H1 (cell line): ENCODE data around the gene LIN28B. TPM values are rescaled to one million over a fixed set of nuclear protein-coding genes. Genes with fewer than 3 reads are reported as not detected.
A peak's percentile ranks its signal among the peaks of the same experiment; 100 is the strongest.

ENCODE experiments used
- CTCF ChIA-PET: fragments of 300-600 bp; sonication (Branson Sonifier 250); formaldehyde crosslinking; loops from one replicate; lab custom pipeline; 2021; ENCODE audit not compliant: partially characterized antibody; lab: Charles Lee
- POLR2A ChIA-PET: fragments of 300-600 bp; sonication (Branson Sonifier 250); formaldehyde crosslinking; loops from one replicate; lab custom pipeline; 2021; ENCODE audit warnings: inconsistent platforms; ENCODE audit not compliant: partially characterized antibody; lab: Charles Lee
- DNase-seq, 2 experiments: peaks; one replicate each; pipeline versions ENCODE4 v3.0.0 to v3.0.0-alpha.2; 2010 to 2022; ENCODE audit warnings: low spot score in 2 of 2, low read depth in 1 of 2, mixed read lengths in 1 of 2
- FAIRE-seq: peaks from 2 replicates; lab custom pipeline; 2011; peaks lifted over from hg19 to GRCh38; lab: Jason Lieb, UNC
- H2AFZ ChIP-seq: 2 replicates; pipeline ENCODE4 v1.8.1; 2012; ENCODE audit warnings: low read length, inconsistent platforms
- H2AK5ac ChIP-seq: 2 replicates; pipeline ENCODE4 v1.6.1; 2013; ENCODE audit warnings: low read depth, low read length
- H2BK120ac ChIP-seq: replicated peaks from 2 replicates; pipeline ENCODE3; 2013; ENCODE audit warnings: low read depth, low read length, inconsistent platforms
- H2BK12ac ChIP-seq: 2 replicates; pipeline ENCODE4 v1.6.1; 2013; ENCODE audit warnings: low read depth, low read length
- H2BK15ac ChIP-seq: 2 replicates; pipeline ENCODE4 v1.6.1; 2013; ENCODE audit warnings: low read length
- H2BK20ac ChIP-seq: 2 replicates; pipeline ENCODE4 v1.6.1; 2013; ENCODE audit warnings: low read length
- H2BK5ac ChIP-seq: 2 replicates; pipeline ENCODE4 v1.6.1; 2013; ENCODE audit warnings: low read depth, low read length
- H3K14ac ChIP-seq: 2 replicates; pipeline ENCODE4 v1.6.1; 2013; ENCODE audit warnings: inconsistent platforms; ENCODE audit not compliant: insufficient read length
- H3K18ac ChIP-seq: 2 replicates; pipeline ENCODE4 v1.6.1; 2013; ENCODE audit warnings: low read length; ENCODE audit errors: extremely low read depth
- H3K23ac ChIP-seq: 2 replicates; pipeline ENCODE4 v1.6.1; 2013; ENCODE audit warnings: inconsistent platforms; ENCODE audit not compliant: insufficient read length
- H3K23me2 ChIP-seq: 2 replicates; pipeline ENCODE4 v1.6.1; 2013; ENCODE audit warnings: low read depth, low read length
- H3K27ac ChIP-seq: 2 replicates; pipeline ENCODE4 v1.6.1; 2011; ENCODE audit warnings: low read depth, low read length, inconsistent platforms
- H3K27me3 ChIP-seq, 4 experiments: replicated peaks in 1 of 4; 1 replicate in 1 of 4; 2 replicates in 3 of 4; pipeline versions ENCODE4 v1.6.1 to v1.8.1; 2011 to 2013; ENCODE audit warnings: low read length in 3 of 4, mild to moderate bottlenecking in 3 of 4, inconsistent platforms in 2 of 4, mixed read lengths in 2 of 4, moderate library complexity in 1 of 4; ENCODE audit not compliant: control insufficient read depth in 3 of 4, insufficient read depth in 3 of 4; ENCODE audit errors: extremely low read depth in 1 of 4
- H3K36me3 ChIP-seq, 4 experiments: 2 replicates each; pipeline versions ENCODE4 v1.6.1 to v1.8.1; 2011 to 2013; ENCODE audit warnings: mild to moderate bottlenecking in 4 of 4, low read length in 3 of 4, moderate library complexity in 2 of 4, control low read depth in 1 of 4, inconsistent platforms in 1 of 4; ENCODE audit not compliant: insufficient read depth in 4 of 4, control insufficient read depth in 2 of 4
- H3K4ac ChIP-seq: replicated peaks from 2 replicates; pipeline ENCODE3; 2013; ENCODE audit warnings: low read length, low read depth, mixed read lengths, inconsistent platforms; ENCODE audit not compliant: insufficient read length
- H3K4me1 ChIP-seq, 4 experiments: replicated peaks in 1 of 4; 1 replicate in 1 of 4; 2 replicates in 3 of 4; pipeline versions ENCODE4 v1.6.1 to v1.8.1; 2011 to 2013; ENCODE audit warnings: low read length in 3 of 4, inconsistent platforms in 2 of 4, mixed read lengths in 1 of 4; ENCODE audit not compliant: insufficient read depth in 4 of 4, control insufficient read depth in 3 of 4
- H3K4me2 ChIP-seq, 2 experiments: 2 replicates each; pipeline versions ENCODE4 v1.6.1 to v1.8.1; 2011 to 2013; ENCODE audit warnings: low read depth in 2 of 2, low read length in 2 of 2, control low read depth in 1 of 2, inconsistent platforms in 1 of 2, mild to moderate bottlenecking in 1 of 2; ENCODE audit not compliant: insufficient read depth in 1 of 2
- H3K4me3 ChIP-seq, 4 experiments: fragments of 200-600, 300-600 bp in 1 of 4; sonication (generic), shearing (Covaris generic), sonication (Bioruptor Twin) in 1 of 4; 2 replicates each; pipeline versions ENCODE4 v1.5.1 to v1.8.1; 2011 to 2016; ENCODE audit warnings: low read length in 4 of 4, low read depth in 3 of 4, control low read depth in 2 of 4, inconsistent platforms in 2 of 4, mild to moderate bottlenecking in 2 of 4, mixed read lengths in 1 of 4, moderate library complexity in 1 of 4; ENCODE audit not compliant: insufficient read depth in 2 of 4; ENCODE audit errors: extremely low read depth in 1 of 4
- H3K56ac ChIP-seq: replicated peaks from 2 replicates; pipeline ENCODE3; 2013; ENCODE audit warnings: low read depth, mild to moderate bottlenecking, mixed read lengths, low read length, inconsistent platforms; ENCODE audit not compliant: insufficient read length
- H3K79me1 ChIP-seq: 2 replicates; pipeline ENCODE4 v1.6.1; 2013; ENCODE audit warnings: low read depth, low read length, control low read depth
- H3K79me2 ChIP-seq, 2 experiments: 2 replicates each; pipeline versions ENCODE4 v1.6.1 to v1.8.1; 2012 to 2013; ENCODE audit warnings: low read length in 2 of 2, mild to moderate bottlenecking in 2 of 2, inconsistent platforms in 1 of 2; ENCODE audit not compliant: insufficient read depth in 2 of 2, control insufficient read depth in 1 of 2
- H3K9ac ChIP-seq, 4 experiments: replicated peaks in 1 of 4; 1 replicate in 1 of 4; 2 replicates in 3 of 4; pipeline versions ENCODE4 v1.6.1 to v1.8.1; 2011 to 2013; ENCODE audit warnings: low read depth in 3 of 4, low read length in 3 of 4, control low read depth in 2 of 4, mild to moderate bottlenecking in 2 of 4, moderate library complexity in 2 of 4, inconsistent platforms in 1 of 4; ENCODE audit errors: extremely low read depth in 1 of 4
- H3K9me3 ChIP-seq, 2 experiments: 2 replicates each; pipeline versions ENCODE4 v1.6.1 to v1.8.1; 2012 to 2013; ENCODE audit warnings: mild to moderate bottlenecking in 2 of 2, moderate library complexity in 2 of 2, control low read depth in 1 of 2, inconsistent platforms in 1 of 2, low read depth in 1 of 2, low read length in 1 of 2, mixed read lengths in 1 of 2; ENCODE audit not compliant: insufficient read depth in 2 of 2
- H4K20me1 ChIP-seq, 2 experiments: replicated peaks in 1 of 2; 2 replicates each; pipeline versions ENCODE3 to v1.8.1; 2011 to 2013; ENCODE audit warnings: inconsistent platforms in 2 of 2, low read length in 2 of 2, mild to moderate bottlenecking in 1 of 2; ENCODE audit not compliant: insufficient read depth in 2 of 2, control insufficient read depth in 1 of 2
- H4K5ac ChIP-seq: 2 replicates; pipeline ENCODE4 v1.6.1; 2013; ENCODE audit warnings: low read length, low read depth, mixed read lengths, inconsistent platforms; ENCODE audit not compliant: insufficient read length
- H4K8ac ChIP-seq: 2 replicates; pipeline ENCODE4 v1.8.0; 2013; ENCODE audit warnings: mild to moderate bottlenecking, moderate library complexity, low read length, inconsistent platforms; ENCODE audit not compliant: insufficient read depth; ENCODE audit errors: extremely low read depth
- H4K91ac ChIP-seq: replicated peaks from 2 replicates; pipeline ENCODE3; 2013; ENCODE audit warnings: low read length, mixed read lengths, inconsistent platforms; ENCODE audit not compliant: insufficient read length
- ATF2 ChIP-seq: IDR thresholded peaks from 2 replicates; pipeline ENCODE4 v1.6.1; 2012; ENCODE audit warnings: low read length, inconsistent platforms
- CBX8 ChIP-seq: fragments of 300-800, 300-1000 bp; sonication (generic); IDR thresholded peaks from 2 replicates; pipeline ENCODE4 v1.7.1; 2016; ENCODE audit warnings: low read depth, low read length, borderline replicate concordance
- EGR1 ChIP-seq: IDR thresholded peaks from 2 replicates; pipeline ENCODE4 v1.6.1; 2011; ENCODE audit warnings: low read depth, low read length, borderline replicate concordance
- GABPA ChIP-seq: IDR thresholded peaks from 2 replicates; pipeline ENCODE4 v1.6.1; 2011; ENCODE audit warnings: mild to moderate bottlenecking, low read length, moderate library complexity, borderline replicate concordance; ENCODE audit not compliant: insufficient read depth
- JUND ChIP-seq: IDR thresholded peaks from 2 replicates; pipeline ENCODE4 v1.6.1; 2011; ENCODE audit warnings: mild to moderate bottlenecking, improper control_type of control experiment, low read length
- KDM1A ChIP-seq: fragments of 200-600, 300-600 bp; sonication (generic); IDR thresholded peaks from 2 replicates; pipeline ENCODE4 v1.7.1; 2016; ENCODE audit warnings: mild to moderate bottlenecking, low read length, borderline replicate concordance
- NRF1 ChIP-seq: IDR thresholded peaks from 2 replicates; pipeline ENCODE4 v1.6.1; 2011; ENCODE audit warnings: mild to moderate bottlenecking, low read depth, low read length, improper control_type of control experiment
- YY1 ChIP-seq: IDR thresholded peaks from 2 replicates; pipeline ENCODE4 v1.6.1; 2011; ENCODE audit warnings: low read depth, mild to moderate bottlenecking, low read length
- WGBS, 2 experiments: shearing (Covaris generic) in 1 of 2; methylation state at CpG; one replicate each; pipeline versions ENCODE4 v1.1.6 to v1.1.7; 2013 to 2015; ENCODE audit warnings: low lambda C conversion rate in 2 of 2, mixed read lengths in 2 of 2, inconsistent platforms in 1 of 2, low coverage in 1 of 2, missing lambda C conversion rate in 1 of 2; ENCODE audit not compliant: insufficient replicate concordance in 2 of 2, insufficient coverage in 1 of 2, insufficient read length in 1 of 2; ENCODE audit errors: extremely low coverage in 1 of 2, missing lambda C conversion rate in 1 of 2; 5-methylcytosine and 5-hydroxymethylcytosine counted together
- polyA plus RNA-seq, 7 experiments: library from polyadenylated mRNA; depleted of rRNA in 3 of 7; stranded (reverse) in 5 of 7; unstranded in 2 of 7; fragments of >200 nt in 5 of 7; fragments of 200-250 nt in 2 of 7; gene quantifications; 1 replicate in 5 of 7; 2 replicates in 1 of 7; 4 replicates in 1 of 7; pipeline versions ENCODE4 v1.2.1 to v1.2.3, GENCODE V29; 2011 to 2013; ENCODE audit warnings: missing spikeins in 2 of 7, mixed read lengths in 2 of 7
- total RNA-seq: library from RNA; stranded (reverse); fragmentation: NEBNext Ultra II Directional; extraction: Animal tissue kit (Norgen Biotek cat#: 25700); gene quantifications from 2 replicates; pipeline ENCODE4 v1.2.1, GENCODE V29; 2021

Gene LIN28B
- total and polyA plus RNA-seq, 2 of the 8 experiments (the other 6 are each of a cell fraction or from before 2014, with no cell fraction given) = 27.4 to 94.7 TPM

DNA sequence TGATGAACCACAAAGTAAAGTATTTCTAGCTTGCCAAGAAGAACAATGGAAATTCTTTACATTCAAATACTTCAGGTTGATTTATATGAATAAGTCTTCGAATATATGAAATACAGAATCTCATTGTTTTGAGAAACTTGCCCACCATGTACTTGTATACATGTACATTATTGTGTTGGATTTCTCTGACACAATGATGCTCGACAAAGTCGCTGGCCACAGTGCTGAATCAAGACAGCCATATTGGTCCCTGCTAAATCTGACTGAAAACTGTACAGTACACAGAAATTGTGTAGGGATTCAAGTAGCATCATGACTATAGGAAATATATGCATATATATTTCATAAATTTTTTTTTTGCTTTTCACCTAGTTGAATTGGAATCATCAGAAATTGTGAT, 13.1 kb upstream of the LIN28B start:
- Histone ChIP-seq H4K91ac (no peak overlapping the region), H3K79me1 (no peaks in the 10 kb centered on the region), H2AK5ac (no peak overlapping the region), H3K56ac (no peak overlapping the region), H3K18ac (no peak overlapping the region), H2BK120ac (no peak overlapping the region), H4K5ac (no peak overlapping the region), H4K8ac (no peak overlapping the region), H2BK5ac (no peak overlapping the region), H3K4me2 (no peak overlapping the region), H3K23ac (no peak overlapping the region), H3K27ac (no peak overlapping the region), H3K27me3 (no peaks in the 10 kb centered on the region), H3K9me3 (no peaks in the 10 kb centered on the region), H3K4ac (no peak overlapping the region), H3K23me2 (peaks cover 5% of the 10 kb centered on the region), H3K4me3 (no peak overlapping the region), H3K4me1 (peaks cover 0 to 9% (median 4%) of the 10 kb centered on the region in 4 experiments; a peak in 3 of 7 replicates), H2BK12ac (no peak overlapping the region), H4K20me1 (no peaks in the 10 kb centered on the region), H2AFZ (no peak overlapping the region)
- no peak for FAIRE-seq
- WGBS, 2 experiments = 83% methylated on average over 3 of the region's 3 CpGs; no CpG with 5 or more reads in 1 of the 2 experiments
- POLR2A ChIA-PET = interaction anchor here (11.7 kb wide), 1 partner anchor 12 kb away, joined by 251 read pairs; the partner anchor contains the start of gene LIN28B
- TF ChIP-seq YY1 (peak; percentile 81), ATF2 (no peak), KDM1A (no peak), NRF1 (no peak), GABPA (no peak), JUND (no peak), EGR1 (no peak), CBX8 (no peak)
- TF ChIP-seq, all 59 proteins: peak for 1
- no peak overlapping the region for H2BK15ac ChIP-seq
- no peaks in the 10 kb centered on the region; a peak in 1 of 8 replicates for H3K36me3 ChIP-seq
- H3K79me2 ChIP-seq = peaks cover 0 to 68% of the 10 kb centered on the region in 2 experiments; a peak in 2 of 4 replicates
- CTCF ChIA-PET = interaction anchor here (1.2 to 1.4 kb wide), 2 partner anchors 12 to 24 kb away, joined by 3 to 6 read pairs; no protein-coding TSS in a partner anchor
- H3K9ac ChIP-seq = no peak overlapping the region
- H3K14ac ChIP-seq = no peak overlapping the region
- DNase-seq = no peak
- H2BK20ac ChIP-seq = no peak overlapping the region
